Gastroesophageal sphincter (tissue), 3 donors: ENCODE results near the gene LBR.

Experiments
- EP300 ChIP-seq: sonication (generic); formaldehyde crosslinking; IDR thresholded peaks from one replicate; pipeline ENCODE4 v1.6.1; 2017; ENCODE audit warnings: antibody characterized with exemption, mild to moderate bottlenecking
- POLR2A ChIP-seq, 2 donors: fragments of 450-650 bp; IDR thresholded peaks; one replicate each; pipeline ENCODE4 v1.6.1; 2017; ENCODE audit warnings: antibody characterized with exemption in 2 of 2, mild to moderate bottlenecking in 2 of 2, moderate library complexity in 1 of 2
- TF ChIP-seq, protein P1 (sequence below), 4 experiments: fragments of 200-600 bp in 2 of 4; fragments of 450-650 bp in 2 of 4; sonication (generic) in 1 of 4; IDR thresholded peaks; one replicate each; pipeline ENCODE4 v1.5.1; 2017 to 2019; ENCODE audit warnings: antibody characterized with exemption in 4 of 4, mild to moderate bottlenecking in 2 of 4, moderate library complexity in 2 of 4

DNA sequence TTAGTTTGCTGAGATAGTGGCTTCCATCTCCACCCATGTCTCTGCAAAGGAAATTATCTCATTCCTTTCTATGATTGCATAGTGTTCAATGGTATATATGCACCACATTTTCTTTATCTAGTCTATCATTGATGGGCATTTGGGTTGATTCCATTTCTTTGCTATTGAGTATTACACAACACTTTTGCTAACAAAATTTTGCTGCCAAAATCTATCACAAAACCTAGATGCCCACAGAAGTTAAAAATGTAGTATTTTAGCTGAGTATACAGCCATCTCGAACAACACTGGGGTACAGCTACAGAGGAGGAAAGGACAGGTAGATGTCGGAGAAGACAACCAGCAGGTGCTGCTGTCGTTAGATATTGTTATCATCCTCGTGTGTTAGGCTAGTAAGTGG is 67.7 kb downstream of the LBR start:
- TF ChIP-seq, protein P1, sequence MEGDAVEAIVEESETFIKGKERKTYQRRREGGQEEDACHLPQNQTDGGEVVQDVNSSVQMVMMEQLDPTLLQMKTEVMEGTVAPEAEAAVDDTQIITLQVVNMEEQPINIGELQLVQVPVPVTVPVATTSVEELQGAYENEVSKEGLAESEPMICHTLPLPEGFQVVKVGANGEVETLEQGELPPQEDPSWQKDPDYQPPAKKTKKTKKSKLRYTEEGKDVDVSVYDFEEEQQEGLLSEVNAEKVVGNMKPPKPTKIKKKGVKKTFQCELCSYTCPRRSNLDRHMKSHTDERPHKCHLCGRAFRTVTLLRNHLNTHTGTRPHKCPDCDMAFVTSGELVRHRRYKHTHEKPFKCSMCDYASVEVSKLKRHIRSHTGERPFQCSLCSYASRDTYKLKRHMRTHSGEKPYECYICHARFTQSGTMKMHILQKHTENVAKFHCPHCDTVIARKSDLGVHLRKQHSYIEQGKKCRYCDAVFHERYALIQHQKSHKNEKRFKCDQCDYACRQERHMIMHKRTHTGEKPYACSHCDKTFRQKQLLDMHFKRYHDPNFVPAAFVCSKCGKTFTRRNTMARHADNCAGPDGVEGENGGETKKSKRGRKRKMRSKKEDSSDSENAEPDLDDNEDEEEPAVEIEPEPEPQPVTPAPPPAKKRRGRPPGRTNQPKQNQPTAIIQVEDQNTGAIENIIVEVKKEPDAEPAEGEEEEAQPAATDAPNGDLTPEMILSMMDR (IDR thresholded peaks at IDR 0.05) = no peak
- TF ChIP-seq POLR2A (IDR thresholded peaks at IDR 0.05) (no peak), EP300 (no peak)
